Measurements from ENCODE around the gene RPL18A. TPM values are rescaled to one million over a fixed set of nuclear protein-coding genes. Genes with fewer than 3 reads are reported as not detected.

RPL18A gene
- total RNA-seq, 2 experiments from 2014 or later = 3,019 to 3,145 TPM

GRCh38 chr19:17908244-17908643 lies 48.5 kb downstream of the RPL18A start:
- no peaks in the 10 kb centered on the region for H3K36me3 ChIP-seq (ENCODE audit: insufficient read depth, low read length)
- no peak overlapping the region for H3K27ac ChIP-seq (ENCODE audit: low read depth, low read length, poor library complexity, severe bottlenecking)
- BruUV-seq (replicated peaks) = no TSS peak
- no peaks in the 10 kb centered on the region for H3K79me2 ChIP-seq (ENCODE audit: insufficient read depth, low read depth, low read length)
- H3K4me1 ChIP-seq (ENCODE audit: insufficient read depth, low read length, poor library complexity, severe bottlenecking) = no peaks in the 10 kb centered on the region
- no peaks in the 10 kb centered on the region for H3K9me2 ChIP-seq (ENCODE audit: insufficient read depth, low read length)
- no peak overlapping the region for H3K4me2 ChIP-seq (ENCODE audit: low read length)
- intact Hi-C loops (cut with micrococcal nuclease; ENCODE audit: unreplicated experiment) = no loop called here
- DNase-seq (ENCODE audit: low spot score) = no peak
- no peak overlapping the region for H2AFZ ChIP-seq (ENCODE audit: low read length)
- TF ChIP-seq EZH2phosphoT487 (IDR thresholded peaks at IDR 0.05; ENCODE audit: borderline replicate concordance, low read depth, low read length) = no peak
- TF ChIP-seq, protein P1, sequence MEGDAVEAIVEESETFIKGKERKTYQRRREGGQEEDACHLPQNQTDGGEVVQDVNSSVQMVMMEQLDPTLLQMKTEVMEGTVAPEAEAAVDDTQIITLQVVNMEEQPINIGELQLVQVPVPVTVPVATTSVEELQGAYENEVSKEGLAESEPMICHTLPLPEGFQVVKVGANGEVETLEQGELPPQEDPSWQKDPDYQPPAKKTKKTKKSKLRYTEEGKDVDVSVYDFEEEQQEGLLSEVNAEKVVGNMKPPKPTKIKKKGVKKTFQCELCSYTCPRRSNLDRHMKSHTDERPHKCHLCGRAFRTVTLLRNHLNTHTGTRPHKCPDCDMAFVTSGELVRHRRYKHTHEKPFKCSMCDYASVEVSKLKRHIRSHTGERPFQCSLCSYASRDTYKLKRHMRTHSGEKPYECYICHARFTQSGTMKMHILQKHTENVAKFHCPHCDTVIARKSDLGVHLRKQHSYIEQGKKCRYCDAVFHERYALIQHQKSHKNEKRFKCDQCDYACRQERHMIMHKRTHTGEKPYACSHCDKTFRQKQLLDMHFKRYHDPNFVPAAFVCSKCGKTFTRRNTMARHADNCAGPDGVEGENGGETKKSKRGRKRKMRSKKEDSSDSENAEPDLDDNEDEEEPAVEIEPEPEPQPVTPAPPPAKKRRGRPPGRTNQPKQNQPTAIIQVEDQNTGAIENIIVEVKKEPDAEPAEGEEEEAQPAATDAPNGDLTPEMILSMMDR (conservative IDR thresholded peaks at IDR 0.05; ENCODE audit: low read length) = no peak
- H3K9me3 ChIP-seq (ENCODE audit: low read length) = 0 out of 2 replicates have a peak, but pooled peaks cover 3% of the 10 kb centered on the region
- H4K20me1 ChIP-seq (ENCODE audit: insufficient read depth, low read length) = no peaks in the 10 kb centered on the region
- CTCF ChIA-PET (ENCODE audit: unreplicated experiment) = no interaction called here
- POLR2A ChIA-PET = no interaction called here
- H3K4me3 ChIP-seq (ENCODE audit: low read depth, low read length, poor library complexity, severe bottlenecking) = no peak overlapping the region

DNA sequence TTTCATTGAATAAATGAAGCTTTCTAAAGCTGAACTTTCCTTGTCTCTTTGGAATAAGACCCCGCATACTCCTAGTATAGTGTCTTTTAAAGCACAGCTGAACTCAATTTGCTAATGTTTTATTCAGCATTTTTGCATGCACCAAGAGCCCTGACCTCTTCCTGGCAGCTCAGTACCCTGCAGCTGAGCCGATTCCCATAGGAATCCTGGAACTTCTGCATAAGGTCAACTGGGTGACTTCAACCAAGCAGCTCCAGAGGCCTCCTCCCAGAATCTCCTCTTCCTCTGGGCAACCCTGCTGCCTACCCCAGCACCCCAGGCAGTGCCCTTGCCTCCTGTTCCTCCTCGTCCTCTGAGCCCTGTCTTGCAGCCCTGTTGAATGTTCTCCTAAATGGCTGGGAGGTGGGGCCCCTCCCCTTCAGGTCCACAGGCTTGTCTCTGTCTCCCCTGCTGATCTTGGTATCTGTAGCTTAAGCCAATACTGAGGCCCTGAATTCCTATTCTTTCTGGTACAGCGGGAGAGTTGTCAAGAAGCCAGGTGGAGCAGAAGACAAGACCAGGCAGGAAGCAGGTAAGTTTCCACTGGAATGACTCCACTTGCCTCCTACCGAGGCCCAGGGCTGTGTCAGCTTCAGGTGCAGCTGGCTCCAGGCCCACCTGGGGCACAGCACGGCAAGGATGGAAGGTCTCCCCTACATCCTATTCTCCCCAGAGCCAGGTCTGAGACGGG lies 49.5 kb downstream of the RPL18A start:
- no peak overlapping the region for H3K4me3 ChIP-seq (ENCODE audit: low read depth, low read length, poor library complexity, severe bottlenecking)
- CTCF ChIA-PET (ENCODE audit: unreplicated experiment) = no interaction called here
- BruUV-seq (replicated peaks) = no TSS peak
- H2AFZ ChIP-seq (ENCODE audit: low read length) = no peak overlapping the region
- H3K27ac ChIP-seq (ENCODE audit: low read depth, low read length, poor library complexity, severe bottlenecking) = no peak overlapping the region
- no peaks in the 10 kb centered on the region for H3K79me2 ChIP-seq (ENCODE audit: insufficient read depth, low read depth, low read length)
- no peak overlapping the region for H3K4me2 ChIP-seq (ENCODE audit: low read length)
- intact Hi-C loops (cut with micrococcal nuclease; ENCODE audit: unreplicated experiment) = no loop called here
- TF ChIP-seq EZH2phosphoT487 (IDR thresholded peaks at IDR 0.05; ENCODE audit: borderline replicate concordance, low read depth, low read length) = no peak
- TF ChIP-seq, protein P1 (conservative IDR thresholded peaks at IDR 0.05; ENCODE audit: low read length) = no peak
- no peaks in the 10 kb centered on the region for H3K36me3 ChIP-seq (ENCODE audit: insufficient read depth, low read length)
- no peaks in the 10 kb centered on the region for H3K4me1 ChIP-seq (ENCODE audit: insufficient read depth, low read length, poor library complexity, severe bottlenecking)
- H3K9me2 ChIP-seq (ENCODE audit: insufficient read depth, low read length) = no peaks in the 10 kb centered on the region
- no peaks in the 10 kb centered on the region for H4K20me1 ChIP-seq (ENCODE audit: insufficient read depth, low read length)
- H3K9me3 ChIP-seq (ENCODE audit: low read length) = peaks cover 11% of the 10 kb centered on the region; the same call in 1 of the 2 replicates
- POLR2A ChIA-PET = no interaction called here
- DNase-seq (ENCODE audit: low spot score) = no peak

DNA sequence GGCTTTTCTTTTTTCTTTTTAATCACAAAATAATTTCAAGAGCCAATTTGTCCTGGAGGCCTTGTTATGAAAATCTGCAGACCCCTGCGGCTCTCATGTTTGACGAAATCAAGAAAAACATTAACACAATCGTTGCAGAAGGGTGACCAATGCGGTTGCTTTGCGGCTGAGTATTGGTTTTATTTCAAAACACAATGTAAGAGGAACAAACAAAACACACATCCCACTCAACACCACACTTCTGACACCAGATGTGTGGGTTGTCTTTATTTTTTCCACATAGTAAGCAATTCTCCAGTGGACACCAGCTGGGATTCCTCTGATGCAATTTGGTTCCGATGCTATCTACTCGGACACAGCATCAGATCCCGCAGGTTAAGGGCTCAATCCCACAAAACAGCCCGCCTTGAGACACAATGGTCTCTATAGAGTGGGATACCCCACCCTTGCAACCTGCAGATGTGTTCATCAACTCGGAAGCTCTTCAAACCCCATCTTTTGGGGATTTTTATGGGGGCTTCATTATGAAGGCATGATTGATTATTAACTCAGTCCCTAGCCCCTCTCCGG lies 51.2 kb downstream of the RPL18A start:
- no peak for DNase-seq (ENCODE audit: low spot score)
- H3K4me1 ChIP-seq (ENCODE audit: insufficient read depth, low read length, poor library complexity, severe bottlenecking) = no peaks in the 10 kb centered on the region
- peaks cover 11% of the 10 kb centered on the region; the same call in 1 of the 2 replicates for H3K9me3 ChIP-seq (ENCODE audit: low read length)
- ChIA-PET POLR2A (no interaction called here), CTCF (ENCODE audit: unreplicated experiment) (no interaction called here)
- TF ChIP-seq, protein P1 (conservative IDR thresholded peaks at IDR 0.05; ENCODE audit: low read length) = no peak
- no peaks in the 10 kb centered on the region for H3K36me3 ChIP-seq (ENCODE audit: insufficient read depth, low read length)
- no peak overlapping the region for H3K4me2 ChIP-seq (ENCODE audit: low read length)
- no peaks in the 10 kb centered on the region for H4K20me1 ChIP-seq (ENCODE audit: insufficient read depth, low read length)
- no TSS peak for BruUV-seq (replicated peaks)
- H3K27ac ChIP-seq (ENCODE audit: low read depth, low read length, poor library complexity, severe bottlenecking) = no peak overlapping the region
- no peak overlapping the region for H3K4me3 ChIP-seq (ENCODE audit: low read depth, low read length, poor library complexity, severe bottlenecking)
- no peaks in the 10 kb centered on the region for H3K79me2 ChIP-seq (ENCODE audit: insufficient read depth, low read depth, low read length)
- intact Hi-C loops (cut with micrococcal nuclease; ENCODE audit: unreplicated experiment) = no loop called here
- no peaks in the 10 kb centered on the region for H3K9me2 ChIP-seq (ENCODE audit: insufficient read depth, low read length)
- H2AFZ ChIP-seq (ENCODE audit: low read length) = no peak overlapping the region

Measured in OCI-LY7 (cell line).